Peyer's patch (tissue), 4 donors: ENCODE data around the gene CCDC177. TPM values are rescaled to one million over a fixed set of nuclear protein-coding genes. Genes with fewer than 3 reads are reported as not detected.
A peak's percentile ranks its signal among the peaks of the same experiment; 100 is the strongest.

ENCODE experiments used
- DNase-seq, 3 donors: peaks; one replicate each; pipeline ENCODE4 v3.0.0-alpha.2; 2017 to 2019
- H3K27ac ChIP-seq, 4 donors: fragments of 200-600 bp; sonication (generic); one replicate each; pipeline ENCODE4 v1.5.1; 2016 to 2019
- H3K27me3 ChIP-seq, 2 donors: fragments of 200-600 bp; sonication (generic); one replicate each; pipeline ENCODE4 v1.5.1; 2019
- H3K36me3 ChIP-seq, 3 donors: fragments of 200-600 bp; sonication (generic); one replicate each; pipeline ENCODE4 v1.5.1; 2016 to 2019
- H3K4me1 ChIP-seq, 4 donors: fragments of 200-600 bp; sonication (generic); one replicate each; pipeline ENCODE4 v1.5.1; 2016 to 2019
- H3K4me3 ChIP-seq, 4 donors: fragments of 200-600 bp; sonication (generic); 1 replicate in 3 of 4; 2 replicates in 1 of 4; pipeline ENCODE4 v1.5.1; 2016 to 2019; ENCODE audit warnings: mild to moderate bottlenecking in 1 of 4
- H3K9me3 ChIP-seq, 4 donors: fragments of 200-600 bp; sonication (generic); one replicate each; pipeline ENCODE4 v1.5.1; 2016 to 2019; ENCODE audit warnings: mild to moderate bottlenecking in 1 of 4
- CTCF ChIP-seq, 6 experiments: fragments of 450-650 bp in 4 of 6; fragments of 200-600 bp in 2 of 6; sonication (generic) in 1 of 6; IDR thresholded peaks; one replicate each; pipeline ENCODE4 v1.5.1; 2017 to 2019; ENCODE audit warnings: antibody characterized with exemption in 6 of 6, mild to moderate bottlenecking in 3 of 6, moderate library complexity in 1 of 6
- POLR2A ChIP-seq, 2 donors: fragments of 450-650 bp; IDR thresholded peaks; one replicate each; pipeline ENCODE4 v1.5.1; 2017; ENCODE audit warnings: antibody characterized with exemption in 2 of 2, mild to moderate bottlenecking in 2 of 2, moderate library complexity in 2 of 2
- total RNA-seq, 4 donors: library from RNA; depleted of rRNA; stranded (reverse); fragments of >200 nt; gene quantifications; one replicate each; pipeline ENCODE4 v1.1.0, GENCODE V29; 2016

Gene CCDC177
- not detected for total RNA-seq

DNA sequence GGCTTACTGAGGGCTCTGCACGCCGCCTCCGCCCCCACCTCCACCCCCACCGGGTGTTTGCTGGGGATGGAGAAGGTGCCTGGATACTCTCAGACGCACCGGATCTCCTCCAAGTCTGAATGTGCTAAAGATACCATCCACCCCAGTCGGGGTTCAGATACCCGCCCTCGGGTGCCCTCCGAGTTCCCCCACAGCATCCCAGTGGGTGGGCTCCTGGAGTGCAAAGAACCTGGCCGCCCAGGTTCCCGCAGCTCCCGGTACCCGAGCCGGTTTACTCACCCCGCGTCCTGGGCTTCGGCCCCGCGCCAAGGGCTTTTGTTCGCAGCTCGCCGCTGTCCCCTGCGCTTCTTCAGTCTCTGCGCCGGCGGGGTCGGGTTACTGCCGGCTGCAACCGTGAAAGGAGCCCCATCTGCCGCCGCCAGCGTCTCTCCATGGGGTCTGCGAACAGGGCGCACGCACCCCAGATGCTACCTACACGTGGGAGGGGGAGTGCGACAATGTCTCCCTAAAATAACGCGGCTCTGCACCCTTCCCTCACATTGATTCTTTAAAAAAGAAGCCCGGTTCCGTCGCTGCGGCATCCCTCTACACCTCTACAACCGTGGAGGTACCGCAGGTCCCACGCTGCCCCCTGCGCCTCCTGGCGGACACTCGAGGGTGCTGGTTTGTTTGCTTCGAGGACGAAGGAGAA, at the start of gene CCDC177:
TSS of gene CCDC177 (minus strand) at position 609 of the 691 bp plus-strand sequence. CDS start 1,249 bp downstream, outside the sequence.
- Histone ChIP-seq H3K9me3 (no peaks in the 10 kb centered on the region), H3K27ac (no peak within 1 kb of the TSS), H3K4me1 (peaks cover 0 to 37% (median 15%) of the 10 kb centered on the region in 4 donors), H3K27me3 (peaks cover 0 to 38% of the 10 kb centered on the region in 2 donors), H3K4me3 (peak within 1 kb of the TSS in 3 of 4 donors; percentile 25 to 44 (median 31)), H3K36me3 (no peaks in the 10 kb centered on the region)
- peak; percentile 56 to 82 (median 70) for DNase-seq
- no peak for TF ChIP-seq POLR2A (IDR thresholded peaks at IDR 0.05)
- peak; percentile 35 to 81 (median 62) for TF ChIP-seq CTCF (IDR thresholded peaks at IDR 0.05)

DNA sequence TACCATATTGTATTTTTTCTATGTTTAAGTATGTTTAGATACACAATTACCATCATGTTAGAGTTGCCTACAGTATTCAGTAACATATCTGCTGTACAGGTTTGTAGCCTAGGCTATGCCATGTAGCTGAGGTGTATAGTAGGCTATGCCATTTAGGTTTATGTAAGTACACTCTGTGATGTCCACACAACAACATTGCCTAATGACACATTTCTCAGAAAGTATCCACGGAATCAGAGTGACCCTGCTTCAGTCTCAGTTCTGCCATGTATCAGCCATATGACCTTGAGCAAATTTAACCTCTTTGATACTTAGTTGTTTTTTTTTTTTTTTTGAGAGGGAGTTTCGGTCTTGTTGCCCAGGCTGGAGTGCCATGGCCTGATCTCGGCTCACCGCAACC, 49.5 kb upstream of the CCDC177 start:
- Histone ChIP-seq H3K36me3 (no peaks in the 10 kb centered on the region), H3K27me3 (no peaks in the 10 kb centered on the region), H3K4me3 (no peak overlapping the region), H3K4me1 (peaks cover 0 to 47% (median 24%) of the 10 kb centered on the region in 4 donors), H3K27ac (no peak overlapping the region), H3K9me3 (no peaks in the 10 kb centered on the region)
- TF ChIP-seq CTCF (IDR thresholded peaks at IDR 0.05) (no peak), POLR2A (IDR thresholded peaks at IDR 0.05) (no peak)
- DNase-seq, result no peak

GRCh38 chr14:69620981-69621380, 46.3 kb upstream of the CCDC177 start:
- no peaks in the 10 kb centered on the region for H3K27me3 ChIP-seq
- no peak overlapping the region for H3K4me3 ChIP-seq
- TF ChIP-seq POLR2A (IDR thresholded peaks at IDR 0.05) (no peak), CTCF (IDR thresholded peaks at IDR 0.05) (no peak)
- H3K4me1 ChIP-seq, result peaks cover 0 to 67% (median 38%) of the 10 kb centered on the region in 4 donors
- H3K36me3 ChIP-seq, result no peaks in the 10 kb centered on the region
- H3K27ac ChIP-seq, result peak overlapping the region in 1 of 4 donors; percentile 6
- no peak for DNase-seq
- H3K9me3 ChIP-seq, result no peaks in the 10 kb centered on the region

DNA sequence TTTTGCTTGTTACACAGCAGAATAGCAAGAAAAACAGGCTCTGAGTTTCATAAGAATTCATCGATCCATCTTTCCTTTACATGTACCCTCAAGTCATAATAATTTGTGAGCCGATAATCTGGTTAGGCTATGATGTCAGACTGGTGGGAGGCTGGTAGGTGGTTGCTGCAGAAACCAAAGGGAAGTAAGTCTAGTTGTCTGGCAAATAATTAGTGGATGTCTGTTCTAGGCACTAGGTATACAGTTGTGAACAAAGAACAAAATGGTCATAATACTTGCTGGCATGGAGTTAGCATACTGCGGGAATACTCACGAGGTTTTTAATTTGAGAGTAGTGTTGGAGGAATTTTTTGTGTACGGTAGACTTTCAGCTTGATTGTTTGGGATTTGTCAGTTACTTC, 45.5 kb upstream of the CCDC177 start:
- TF ChIP-seq CTCF (IDR thresholded peaks at IDR 0.05), result no peak
- TF ChIP-seq POLR2A (IDR thresholded peaks at IDR 0.05), result no peak
- H3K27ac ChIP-seq, result peak overlapping the region in 3 of 4 donors; percentile 6 to 99 (median 23)
- H3K27me3 ChIP-seq, result no peaks in the 10 kb centered on the region
- no peak overlapping the region for H3K4me3 ChIP-seq
- no peaks in the 10 kb centered on the region for H3K36me3 ChIP-seq
- DNase-seq, result no peak
- no peaks in the 10 kb centered on the region for H3K9me3 ChIP-seq
- H3K4me1 ChIP-seq, result peaks cover 0 to 67% (median 37%) of the 10 kb centered on the region in 4 donors

GRCh38 chr14:69619012-69619411, 44.3 kb upstream of the CCDC177 start:
- Histone ChIP-seq H3K9me3 (no peaks in the 10 kb centered on the region), H3K27me3 (no peaks in the 10 kb centered on the region), H3K4me1 (peaks cover 0 to 70% (median 35%) of the 10 kb centered on the region in 4 donors), H3K27ac (peak overlapping the region in 2 of 4 donors; percentile 99), H3K4me3 (no peak overlapping the region), H3K36me3 (no peaks in the 10 kb centered on the region)
- TF ChIP-seq CTCF (IDR thresholded peaks at IDR 0.05) (no peak), POLR2A (IDR thresholded peaks at IDR 0.05) (no peak)
- DNase-seq, result no peak
